Suppressor macrophage treated with lipopolysaccharide for 1 hour (primary cell): ENCODE results near the gene MEN1.
A peak's percentile ranks its signal among the peaks of the same experiment; 100 is the strongest.

Experiments used
- DNase-seq, 3 donors: peaks; one replicate each; pipeline ENCODE4 v3.0.0-alpha.2; 2020 to 2022

Gene MEN1

GRCh38 chr11:64801158-64801464 is 9.2 kb downstream of the MEN1 start:
- DNase-seq, result no peak

GRCh38 chr11:64800303-64801157 is 9.8 kb downstream of the MEN1 start:
- DNase-seq, result no peak

GRCh38 chr11:64799623-64800302 is 10.6 kb downstream of the MEN1 start:
- no peak for DNase-seq

GRCh38 chr11:64799256-64799622 is 11.1 kb downstream of the MEN1 start:
- DNase-seq, result no peak

- no peak for DNase-seq
Observed at GRCh38 chr11:64796757-64797541, 13.4 kb downstream of the MEN1 start.

- DNase-seq, result no peak
Observed at GRCh38 chr11:64796047-64796756, 14.1 kb downstream of the MEN1 start.

- DNase-seq, result no peak
Observed at GRCh38 chr11:64794526-64794925, 15.8 kb downstream of the MEN1 start.

GRCh38 chr11:64793271-64794160 is 16.8 kb downstream of the MEN1 start:
- no peak for DNase-seq

- DNase-seq, result no peak
Observed at GRCh38 chr11:64792482-64792881, 17.9 kb downstream of the MEN1 start.

- no peak for DNase-seq
Observed at GRCh38 chr11:64791781-64792291, 18.5 kb downstream of the MEN1 start.

- DNase-seq, result no peak
Observed at GRCh38 chr11:64790205-64791095, 19.9 kb downstream of the MEN1 start.

GRCh38 chr11:64789331-64790204 is 20.8 kb downstream of the MEN1 start:
- no peak for DNase-seq

- no peak for DNase-seq
Observed at GRCh38 chr11:64788321-64789215, 21.8 kb downstream of the MEN1 start.

- peak; percentile 72 to 82 (median 76) for DNase-seq
Observed at GRCh38 chr11:64787526-64788320, 22.6 kb downstream of the MEN1 start.

GRCh38 chr11:64786308-64786707 is 24.0 kb downstream of the MEN1 start:
- no peak for DNase-seq

GRCh38 chr11:64784813-64785581 is 25.4 kb downstream of the MEN1 start:
- DNase-seq, result no peak
